GM11168 (cell line): ENCODE data around the gene CRTAC1.

Experiments used
- in situ Hi-C: fragments of 300-500 bp; cut with MboI; formaldehyde crosslinking; loops from one replicate; pipeline ENCODE4 v1.12.0; 2022; ENCODE audit warnings: low sequenced_read_pairs; ENCODE audit not compliant: unreplicated experiment

Gene CRTAC1

GRCh38 chr10:97904018-97904381, 126.4 kb downstream of the CRTAC1 start:
- in situ Hi-C loops: no loop called here

- in situ Hi-C loops: no loop called here
These were observed 127.0 kb downstream of the CRTAC1 start for GRCh38 chr10:97903128-97904017.

- in situ Hi-C loops: no loop called here
These were observed 129.0 kb downstream of the CRTAC1 start for GRCh38 chr10:97901381-97901780.

GRCh38 chr10:97898429-97898828, 132.0 kb downstream of the CRTAC1 start:
- in situ Hi-C loops: no loop called here

GRCh38 chr10:97896756-97897358, 133.6 kb downstream of the CRTAC1 start:
- in situ Hi-C loops: no loop called here

GRCh38 chr10:97895915-97896314, 134.5 kb downstream of the CRTAC1 start:
- in situ Hi-C loops: no loop called here

- in situ Hi-C loops: no loop called here
These were observed 135.3 kb downstream of the CRTAC1 start for GRCh38 chr10:97895084-97895483.

GRCh38 chr10:97894092-97894491, 136.3 kb downstream of the CRTAC1 start:
- in situ Hi-C loops: no loop called here

- in situ Hi-C loops: no loop called here
These were observed 137.5 kb downstream of the CRTAC1 start for GRCh38 chr10:97892939-97893338.

- in situ Hi-C loops: no loop called here
These were observed 137.9 kb downstream of the CRTAC1 start for GRCh38 chr10:97892506-97892905.

- in situ Hi-C loops: no loop called here
These were observed 138.8 kb downstream of the CRTAC1 start for GRCh38 chr10:97891497-97892167.

- in situ Hi-C loops: no loop called here
These were observed 140.8 kb downstream of the CRTAC1 start for GRCh38 chr10:97889461-97890265.

GRCh38 chr10:97888641-97889262, 141.7 kb downstream of the CRTAC1 start:
- in situ Hi-C loops: no loop called here

- in situ Hi-C loops: no loop called here
These were observed 142.3 kb downstream of the CRTAC1 start for GRCh38 chr10:97888134-97888533.

GRCh38 chr10:97887399-97887798, 143.0 kb downstream of the CRTAC1 start:
- in situ Hi-C loops: no loop called here

GRCh38 chr10:97886286-97886685, 144.1 kb downstream of the CRTAC1 start:
- in situ Hi-C loops: no loop called here

GRCh38 chr10:97883092-97883485, 147.3 kb downstream of the CRTAC1 start:
- in situ Hi-C loops: no loop called here

GRCh38 chr10:97882142-97883091, 148.0 kb downstream of the CRTAC1 start:
- in situ Hi-C loops: no loop called here

GRCh38 chr10:97880109-97880508, 150.3 kb downstream of the CRTAC1 start:
- in situ Hi-C loops: no loop called here
